Mammary epithelial cell (primary cell): ENCODE data around the gene DGKG.

Experiments used
- CTCF ChIP-seq, 2 donors: IDR thresholded peaks in 1 of 2; conservative IDR thresholded peaks in 1 of 2; 2 replicates each; pipeline ENCODE4 v1.5.1; 2011 to 2012; ENCODE audit warnings: inconsistent platforms in 2 of 2, low read length in 2 of 2, mild to moderate bottlenecking in 2 of 2, control low read depth in 1 of 2, low read depth in 1 of 2; ENCODE audit not compliant: insufficient read depth in 1 of 2; ENCODE audit errors: extremely low read depth in 1 of 2
- EZH2 ChIP-seq: IDR thresholded peaks from 2 replicates; pipeline ENCODE4 v1.6.1; 2012; ENCODE audit warnings: low read length, inconsistent platforms, borderline replicate concordance

- TF ChIP-seq CTCF (conservative IDR thresholded peaks at IDR 0.05 in 1 of 2, IDR thresholded peaks at IDR 0.05 in 1 of 2; ENCODE audit: extremely low read depth in 1 of 2, insufficient read depth in 1 of 2, low read depth in 1 of 2, low read length in 2 of 2) (no peak), EZH2 (no peak)
Measured at GRCh38 chr3:186176373-186176990, 185.6 kb downstream of the DGKG start.
